ENCODE measurements around the gene CSTPP1.
"Not testable (repeated sequence)": the region's sequence is repeated elsewhere in the genome, so short reads cannot be mapped to it uniquely, and the experiment has no call there.

The CSTPP1 gene

GRCh38 chr11:46958777-46959176 is 22.2 kb downstream of the CSTPP1 start:
- Histone ChIP-seq H3K4me3 (IDR thresholded peaks at IDR 0.05; ENCODE audit: insufficient read depth, low read depth, low read length) (no peak overlapping the region), H3K27me3 (ENCODE audit: insufficient read depth, low read depth) (no peaks in the 10 kb centered on the region), H3K4me1 (ENCODE audit: low read depth, poor library complexity, severe bottlenecking) (no peaks in the 10 kb centered on the region), H3K27ac (no peak overlapping the region), H3K79me2 (ENCODE audit: insufficient read depth, low read depth) (no peaks in the 10 kb centered on the region), H3K4me2 (no peak overlapping the region), H4K20me1 (ENCODE audit: insufficient read depth) (no peaks in the 10 kb centered on the region), H3K36me3 (ENCODE audit: insufficient read depth) (no peaks in the 10 kb centered on the region), H3K9ac (no peak overlapping the region), H2AFZ (ENCODE audit: low read depth) (no peak overlapping the region)
- no peak for TF ChIP-seq CTCF (conservative IDR thresholded peaks at IDR 0.05; ENCODE audit: low read depth, low read length)

- Histone ChIP-seq H3K4me3 (IDR thresholded peaks at IDR 0.05; ENCODE audit: insufficient read depth, low read depth, low read length) (no peak overlapping the region), H4K20me1 (ENCODE audit: insufficient read depth) (no peaks in the 10 kb centered on the region), H3K9ac (no peak overlapping the region), H3K4me1 (ENCODE audit: low read depth, poor library complexity, severe bottlenecking) (no peaks in the 10 kb centered on the region), H2AFZ (ENCODE audit: low read depth) (no peak overlapping the region), H3K4me2 (no peak overlapping the region), H3K79me2 (ENCODE audit: insufficient read depth, low read depth) (no peaks in the 10 kb centered on the region), H3K27me3 (ENCODE audit: insufficient read depth, low read depth) (no peaks in the 10 kb centered on the region), H3K36me3 (ENCODE audit: insufficient read depth) (no peaks in the 10 kb centered on the region), H3K27ac (no peak overlapping the region)
- no peak for TF ChIP-seq CTCF (conservative IDR thresholded peaks at IDR 0.05; ENCODE audit: low read depth, low read length)
These were observed 24.5 kb downstream of the CSTPP1 start for GRCh38 chr11:46961041-46961440.

- not testable (repeated sequence) for H3K4me3 ChIP-seq (IDR thresholded peaks at IDR 0.05; ENCODE audit: insufficient read depth, low read depth, low read length); H3K36me3 ChIP-seq (ENCODE audit: insufficient read depth); H3K4me2 ChIP-seq; H3K27me3 ChIP-seq (ENCODE audit: insufficient read depth, low read depth); H3K79me2 ChIP-seq (ENCODE audit: insufficient read depth, low read depth); H2AFZ ChIP-seq (ENCODE audit: low read depth); H3K4me1 ChIP-seq (ENCODE audit: low read depth, poor library complexity, severe bottlenecking); H4K20me1 ChIP-seq (ENCODE audit: insufficient read depth); H3K9ac ChIP-seq; H3K27ac ChIP-seq
These were observed 25.3 kb downstream of the CSTPP1 start for GRCh38 chr11:46961886-46962285.

GRCh38 chr11:46963844-46964243 is 27.3 kb downstream of the CSTPP1 start:
- no peak overlapping the region for H3K4me3 ChIP-seq (IDR thresholded peaks at IDR 0.05; ENCODE audit: insufficient read depth, low read depth, low read length)
- no peak for TF ChIP-seq CTCF (conservative IDR thresholded peaks at IDR 0.05; ENCODE audit: low read depth, low read length)
- no peak overlapping the region for H2AFZ ChIP-seq (ENCODE audit: low read depth)
- H3K27me3 ChIP-seq (ENCODE audit: insufficient read depth, low read depth): no peaks in the 10 kb centered on the region
- no peaks in the 10 kb centered on the region for H4K20me1 ChIP-seq (ENCODE audit: insufficient read depth)
- H3K4me2 ChIP-seq: no peak overlapping the region
- H3K27ac ChIP-seq: no peak overlapping the region
- H3K4me1 ChIP-seq (ENCODE audit: low read depth, poor library complexity, severe bottlenecking): no peaks in the 10 kb centered on the region
- H3K9ac ChIP-seq: no peak overlapping the region
- H3K79me2 ChIP-seq (ENCODE audit: insufficient read depth, low read depth): no peaks in the 10 kb centered on the region
- no peaks in the 10 kb centered on the region for H3K36me3 ChIP-seq (ENCODE audit: insufficient read depth)

- H3K79me2 ChIP-seq (ENCODE audit: insufficient read depth, low read depth): no peaks in the 10 kb centered on the region
- H3K9ac ChIP-seq: no peak overlapping the region
- H3K27me3 ChIP-seq (ENCODE audit: insufficient read depth, low read depth): no peaks in the 10 kb centered on the region
- H4K20me1 ChIP-seq (ENCODE audit: insufficient read depth): no peaks in the 10 kb centered on the region
- H3K4me3 ChIP-seq (IDR thresholded peaks at IDR 0.05; ENCODE audit: insufficient read depth, low read depth, low read length): no peak overlapping the region
- no peak overlapping the region for H3K4me2 ChIP-seq
- H3K27ac ChIP-seq: no peak overlapping the region
- H3K36me3 ChIP-seq (ENCODE audit: insufficient read depth): no peaks in the 10 kb centered on the region
- H3K4me1 ChIP-seq (ENCODE audit: low read depth, poor library complexity, severe bottlenecking): no peaks in the 10 kb centered on the region
- H2AFZ ChIP-seq (ENCODE audit: low read depth): no peak overlapping the region
- TF ChIP-seq CTCF (conservative IDR thresholded peaks at IDR 0.05; ENCODE audit: low read depth, low read length): no peak
These were observed 30.2 kb downstream of the CSTPP1 start for GRCh38 chr11:46966773-46967172.

All from KMS-11 (cell line).